Measurements from ENCODE around the gene NRXN3. TPM values are rescaled to one million over a fixed set of nuclear protein-coding genes. Genes with fewer than 3 reads are reported as not detected.

The NRXN3 gene
- total and polyA plus RNA-seq, 8 donors, result 1.3 to 7.6 (median 1.5) TPM

- Histone ChIP-seq H3K4me3 (no peak overlapping the region), H3K36me3 (no peaks in the 10 kb centered on the region), H3K27ac (no peak overlapping the region), H3K9me3 (no peaks in the 10 kb centered on the region), H3K27me3 (no peaks in the 10 kb centered on the region), H3K4me1 (no peaks in the 10 kb centered on the region)
- ATAC-seq (no peak), DNase-seq (no peak)
- intact Hi-C loops (cut with DNase I), result no loop called here
- TF ChIP-seq CTCF (IDR thresholded peaks at IDR 0.05), result no peak
Observed at GRCh38 chr14:79248771-79249170, 1078.6 kb downstream of the NRXN3 start.

- no peaks in the 10 kb centered on the region for H3K9me3 ChIP-seq
- DNase-seq (no peak), ATAC-seq (no peak)
- no peaks in the 10 kb centered on the region for H3K27me3 ChIP-seq
- no peaks in the 10 kb centered on the region for H3K4me1 ChIP-seq
- no peak for TF ChIP-seq CTCF (IDR thresholded peaks at IDR 0.05)
- no peaks in the 10 kb centered on the region for H3K36me3 ChIP-seq
- H3K27ac ChIP-seq, result no peak overlapping the region
- no peak overlapping the region for H3K4me3 ChIP-seq
- intact Hi-C loops (cut with DNase I), result no loop called here
Observed at GRCh38 chr14:79251278-79251677, 1081.1 kb downstream of the NRXN3 start.

GRCh38 chr14:79253576-79253975 is 1083.4 kb downstream of the NRXN3 start:
- TF ChIP-seq CTCF (IDR thresholded peaks at IDR 0.05), result no peak
- no peak for ATAC-seq
- intact Hi-C loops (cut with DNase I), result no loop called here

GRCh38 chr14:79254069-79254775 is 1084.0 kb downstream of the NRXN3 start:
- ATAC-seq (no peak), DNase-seq (no peak)
- no peaks in the 10 kb centered on the region for H3K27me3 ChIP-seq
- H3K4me3 ChIP-seq, result no peak overlapping the region
- no peaks in the 10 kb centered on the region for H3K36me3 ChIP-seq
- no peak for TF ChIP-seq CTCF (IDR thresholded peaks at IDR 0.05)
- no peaks in the 10 kb centered on the region for H3K4me1 ChIP-seq
- intact Hi-C loops (cut with DNase I), result no loop called here
- no peak overlapping the region for H3K27ac ChIP-seq
- no peaks in the 10 kb centered on the region for H3K9me3 ChIP-seq

More at GRCh38 chr14:79253576-79253975, 1083.4 kb downstream of the NRXN3 start:
- DNase-seq, result no peak
- Histone ChIP-seq H3K36me3 (no peaks in the 10 kb centered on the region), H3K4me3 (no peak overlapping the region), H3K27ac (no peak overlapping the region), H3K27me3 (no peaks in the 10 kb centered on the region), H3K4me1 (no peaks in the 10 kb centered on the region), H3K9me3 (no peaks in the 10 kb centered on the region)

- no peak for TF ChIP-seq CTCF (IDR thresholded peaks at IDR 0.05)
- intact Hi-C loops (cut with DNase I), result no loop called here
- no peak for ATAC-seq
- Histone ChIP-seq H3K27ac (no peak overlapping the region), H3K4me3 (no peak overlapping the region), H3K36me3 (no peaks in the 10 kb centered on the region), H3K9me3 (no peaks in the 10 kb centered on the region), H3K27me3 (no peaks in the 10 kb centered on the region), H3K4me1 (no peaks in the 10 kb centered on the region)
- DNase-seq, result no peak
Observed at GRCh38 chr14:79256380-79256779, 1086.2 kb downstream of the NRXN3 start.

Data from left lung (tissue), 10 donors.